K562 (cell line): Measurements from ENCODE around the gene BTG2. TPM values are rescaled to one million over a fixed set of nuclear protein-coding genes. Genes with fewer than 3 reads are reported as not detected.
A peak's percentile ranks its signal among the peaks of the same experiment; 100 is the strongest.

Experiments used
- ATF2 ChIP-seq: sonication (generic); formaldehyde crosslinking; IDR thresholded peaks from 2 replicates; pipeline ENCODE4 v1.8.1; 2022; ENCODE audit warnings: missing genetic modification reagents
- COPS2 ChIP-seq: fragments of 450-650 bp; conservative IDR thresholded peaks from 2 replicates; pipeline ENCODE4 v1.6.1; 2016; ENCODE audit warnings: mild to moderate bottlenecking, moderate library complexity
- ERF ChIP-seq: fragments of 450-650 bp; formaldehyde crosslinking; IDR thresholded peaks from 2 replicates; pipeline ENCODE4 v1.4.0; 2020; ENCODE audit warnings: mild to moderate bottlenecking, mixed read lengths
- ETV5 ChIP-seq: sonication (generic); formaldehyde crosslinking; IDR thresholded peaks from 2 replicates; pipeline ENCODE4 v1.4.0; 2020; ENCODE audit warnings: low read depth, mild to moderate bottlenecking, missing genetic modification reagents
- FOXJ2 ChIP-seq: fragments of 200-800 bp; sonication (Bioruptor generic); IDR thresholded peaks from 2 replicates; pipeline ENCODE4 v1.6.1; 2016; ENCODE audit warnings: missing genetic modification characterization, missing compliant biosample characterization
- HNRNPUL1 ChIP-seq: fragments of 200-400 bp; formaldehyde crosslinking; IDR thresholded peaks from 2 replicates; pipeline ENCODE4 v1.6.1; 2017; ENCODE audit warnings: low read length
- JUNB ChIP-seq: fragments of 450-650 bp; formaldehyde crosslinking; conservative IDR thresholded peaks from 2 replicates; pipeline ENCODE4 v1.4.0; 2020; ENCODE audit warnings: mild to moderate bottlenecking
- MIER1 ChIP-seq: fragments of 450-650 bp; IDR thresholded peaks from 2 replicates; pipeline ENCODE4 v1.6.1; 2016; ENCODE audit warnings: antibody characterized with exemption, mild to moderate bottlenecking, low read depth
- SMARCC2 ChIP-seq: fragments of 450-650 bp; IDR thresholded peaks from 2 replicates; pipeline ENCODE4 v1.6.1; 2017; ENCODE audit warnings: antibody characterized with exemption, moderate library complexity, mild to moderate bottlenecking, low read depth
- SREBF1 ChIP-seq: fragments of 150-350 bp; IDR thresholded peaks from 2 replicates; pipeline ENCODE4 v1.6.1; 2014; ENCODE audit warnings: antibody characterized with exemption, low read depth, low read length, borderline replicate concordance
- SRF ChIP-seq, 2 experiments: fragments of 250-450, 450-650 bp in 1 of 2; sonication (Bioruptor Pico) in 1 of 2; sonication (generic) in 1 of 2; formaldehyde crosslinking; IDR thresholded peaks; 2 replicates each; pipeline versions ENCODE4 v1.5.0 to v1.5.1; 2020 to 2022; ENCODE audit warnings: mild to moderate bottlenecking in 1 of 2, missing genetic modification reagents in 1 of 2
- TFE3 ChIP-seq: fragments of 450-650 bp; formaldehyde crosslinking; IDR thresholded peaks from 2 replicates; pipeline ENCODE4 v1.4.0; 2020; ENCODE audit warnings: mild to moderate bottlenecking, mixed read lengths
- ZBTB11 ChIP-seq, 3 experiments: fragments of 200-800 bp in 1 of 3; fragments of 250-450 bp in 1 of 3; fragments of 450-650 bp in 1 of 3; sonication (Bioruptor Pico) in 1 of 3; sonication (Bioruptor generic) in 1 of 3; formaldehyde crosslinking in 1 of 3; IDR thresholded peaks; 2 replicates each; pipeline versions ENCODE4 v1.6.1 to v1.8.0; 2016 to 2022; ENCODE audit warnings: mild to moderate bottlenecking in 2 of 3, missing genetic modification characterization in 2 of 3, missing compliant biosample characterization in 1 of 3, moderate library complexity in 1 of 3
- ZBTB17 ChIP-seq: fragments of 450-650 bp; formaldehyde crosslinking; IDR thresholded peaks from 2 replicates; pipeline ENCODE4 v1.4.0; 2020; ENCODE audit warnings: mild to moderate bottlenecking
- ZNF217 ChIP-seq: sonication (generic); formaldehyde crosslinking; IDR thresholded peaks from 2 replicates; pipeline ENCODE4 v1.8.0; 2022; ENCODE audit warnings: mild to moderate bottlenecking, missing genetic modification reagents
- ZNF232 ChIP-seq: sonication (generic); formaldehyde crosslinking; IDR thresholded peaks from 2 replicates; pipeline ENCODE4 v1.8.0; 2022; ENCODE audit warnings: mild to moderate bottlenecking, missing genetic modification reagents
- polyA plus RNA-seq, 8 experiments: library from polyadenylated mRNA; depleted of rRNA in 4 of 8; stranded (reverse) in 5 of 8; unstranded in 3 of 8; fragments of >200 nt; fragmentation: Nextera tagmentation in 2 of 8; fragmentation: Illumina TruSeq in 1 of 8; extraction: Ambion mirVana in 2 of 8; extraction: Trizol in 1 of 8; gene quantifications; 2 replicates each; pipeline versions ENCODE4 v1.2.1 to v1.2.3, GENCODE V29; 2011 to 2014; ENCODE audit warnings: inconsistent platforms in 1 of 8, missing spikeins in 1 of 8
- total RNA-seq, 7 experiments: library from RNA; depleted of rRNA in 6 of 7; stranded (reverse); fragments of >200 nt in 6 of 7; fragmentation: Illumina TruSeq in 2 of 7; extraction: Trizol in 2 of 7; gene quantifications; 2 replicates each; pipeline versions ENCODE4 v1.2.1 to v1.2.3, GENCODE V29; 2011 to 2021; ENCODE audit warnings: low replicate concordance in 1 of 7
- TF ChIP-seq, protein P1 (sequence below): IDR thresholded peaks from 2 replicates; pipeline ENCODE4 v1.6.1; 2012; ENCODE audit warnings: low read depth, low read length, improper control_type of control experiment, borderline replicate concordance

BTG2 gene
- total and polyA plus RNA-seq, 9 of the 15 experiments (the other 6 are each of a cell fraction or from before 2014, with no cell fraction given) = 2.3 to 41.9 (median 8.7) TPM

- TF ChIP-seq TFE3 (CRISPR knock-in tag) (peak; percentile 84), ZBTB11 (CRISPR knock-in tag; IDR thresholded peaks at IDR 0.05) (no peak), ZNF217 (CRISPR knock-in tag) (no peak), FOXJ2 (tag) (no peak), HNRNPUL1 (no peak), ETV5 (CRISPR knock-in tag) (no peak), JUNB (CRISPR knock-in tag) (no peak), ZNF232 (no peak), ERF (CRISPR knock-in tag) (no peak), COPS2 (no peak), SREBF1 (no peak), ZBTB17 (CRISPR knock-in tag) (no peak), ATF2 (CRISPR knock-in tag) (no peak), SMARCC2 (no peak), MIER1 (no peak), SRF (CRISPR knock-in tag; IDR thresholded peaks at IDR 0.05) (0 out of 4 replicates have a peak, but pooled peaks of 1 of the 2 experiments have one; percentile 14)
- TF ChIP-seq, protein P1, sequence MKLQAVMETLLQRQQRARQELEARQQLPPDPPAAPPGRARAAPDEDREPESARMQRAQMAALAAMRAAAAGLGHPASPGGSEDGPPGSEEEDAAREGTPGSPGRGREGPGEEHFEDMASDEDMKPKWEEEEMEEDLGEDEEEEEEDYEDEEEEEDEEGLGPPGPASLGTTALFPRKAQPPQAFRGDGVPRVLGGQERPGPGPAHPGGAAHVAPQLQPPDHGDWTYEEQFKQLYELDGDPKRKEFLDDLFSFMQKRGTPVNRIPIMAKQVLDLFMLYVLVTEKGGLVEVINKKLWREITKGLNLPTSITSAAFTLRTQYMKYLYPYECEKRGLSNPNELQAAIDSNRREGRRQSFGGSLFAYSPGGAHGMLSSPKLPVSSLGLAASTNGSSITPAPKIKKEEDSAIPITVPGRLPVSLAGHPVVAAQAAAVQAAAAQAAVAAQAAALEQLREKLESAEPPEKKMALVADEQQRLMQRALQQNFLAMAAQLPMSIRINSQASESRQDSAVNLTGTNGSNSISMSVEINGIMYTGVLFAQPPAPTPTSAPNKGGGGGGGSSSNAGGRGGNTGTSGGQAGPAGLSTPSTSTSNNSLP = no peak
These were observed 15.4 kb downstream of the BTG2 start (continued) for GRCh38 chr1:203320591-203321272.
